GM23338 (cell line): Measurements from ENCODE around the gene RTKN.

Experiments
- CREB1 ChIP-seq: fragments of 250-450 bp; sonication (Bioruptor Pico); IDR thresholded peaks from 2 replicates; pipeline ENCODE4 v1.5.0; 2020; ENCODE audit warnings: low read depth, mild to moderate bottlenecking, moderate library complexity
- CTCF ChIP-seq, 2 experiments: fragments of 200-600 bp in 1 of 2; sonication (generic) in 1 of 2; conservative IDR thresholded peaks; 2 replicates each; pipeline versions ENCODE4 v1.5.1 to v1.6.1; 2016 to 2017; ENCODE audit warnings: antibody characterized with exemption in 2 of 2, low read depth in 2 of 2, mild to moderate bottlenecking in 2 of 2, moderate library complexity in 1 of 2
- EZH2 ChIP-seq: fragments of 200-600 bp; sonication (generic); IDR thresholded peaks from one replicate; pipeline ENCODE4 v1.8.0; 2017; ENCODE audit warnings: antibody characterized with exemption, mild to moderate bottlenecking, low read depth; ENCODE audit not compliant: unreplicated experiment
- JUNB ChIP-seq: IDR thresholded peaks from one replicate; pipeline ENCODE4 v1.6.1; 2016; ENCODE audit warnings: antibody characterized with exemption; ENCODE audit not compliant: unreplicated experiment
- POLR2AphosphoS5 ChIP-seq: IDR thresholded peaks from 2 replicates; pipeline ENCODE4 v1.6.1; 2016; ENCODE audit warnings: antibody characterized with exemption, low read depth
- REST ChIP-seq: IDR thresholded peaks from one replicate; pipeline ENCODE4 v1.6.1; 2018; ENCODE audit warnings: antibody characterized with exemption; ENCODE audit not compliant: unreplicated experiment

GRCh38 chr2:74414441-74414840 lies 27.3 kb downstream of the RTKN start:
- TF ChIP-seq CTCF (conservative IDR thresholded peaks at IDR 0.05; ENCODE audit: low read depth in 2 of 2) (no peak), REST (no peak), EZH2 (no peak), POLR2AphosphoS5 (no peak), JUNB (no peak), CREB1 (no peak)
